PFSK-1 (cell line): ENCODE data around the gene APBA2.

ENCODE experiments used
- SIN3A ChIP-seq: IDR thresholded peaks from 2 replicates; pipeline ENCODE4 v1.6.1; 2012; ENCODE audit warnings: mild to moderate bottlenecking, low read length, moderate library complexity, borderline replicate concordance; ENCODE audit not compliant: insufficient read depth
- TAF1 ChIP-seq: IDR thresholded peaks from 2 replicates; pipeline ENCODE4 v1.6.1; 2012; ENCODE audit warnings: low read length, control low read depth, borderline replicate concordance; ENCODE audit not compliant: insufficient read depth
- TF ChIP-seq, protein P1 (sequence below), 2 experiments: IDR thresholded peaks; 2 replicates each; pipeline versions ENCODE4 v1.6.1 to v1.8.0; 2011 to 2012; ENCODE audit warnings: low read depth in 2 of 2, low read length in 2 of 2, control low read depth in 1 of 2, inconsistent platforms in 1 of 2, mild to moderate bottlenecking in 1 of 2, moderate library complexity in 1 of 2; ENCODE audit not compliant: insufficient read depth in 1 of 2

DNA sequence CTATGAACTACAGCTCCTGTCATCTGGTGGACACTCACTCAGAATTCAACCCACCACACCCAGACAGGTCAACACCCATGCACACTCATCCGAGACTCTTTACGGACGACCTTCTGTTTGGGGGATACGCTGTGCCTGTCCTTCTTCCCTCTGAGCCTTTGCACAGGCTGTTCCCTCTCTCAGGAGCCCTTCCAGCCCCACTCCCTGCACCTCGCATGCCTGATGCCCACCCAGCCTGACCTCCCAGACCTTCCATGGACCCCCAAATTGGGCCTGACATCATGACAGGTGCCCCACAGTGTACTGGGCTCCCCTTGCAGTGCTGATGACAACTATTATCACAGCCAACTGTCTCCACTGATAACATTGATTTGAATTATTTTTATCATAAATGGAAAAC is 248.0 kb downstream of the APBA2 start:
- TF ChIP-seq TAF1, result no peak
- TF ChIP-seq, protein P1, sequence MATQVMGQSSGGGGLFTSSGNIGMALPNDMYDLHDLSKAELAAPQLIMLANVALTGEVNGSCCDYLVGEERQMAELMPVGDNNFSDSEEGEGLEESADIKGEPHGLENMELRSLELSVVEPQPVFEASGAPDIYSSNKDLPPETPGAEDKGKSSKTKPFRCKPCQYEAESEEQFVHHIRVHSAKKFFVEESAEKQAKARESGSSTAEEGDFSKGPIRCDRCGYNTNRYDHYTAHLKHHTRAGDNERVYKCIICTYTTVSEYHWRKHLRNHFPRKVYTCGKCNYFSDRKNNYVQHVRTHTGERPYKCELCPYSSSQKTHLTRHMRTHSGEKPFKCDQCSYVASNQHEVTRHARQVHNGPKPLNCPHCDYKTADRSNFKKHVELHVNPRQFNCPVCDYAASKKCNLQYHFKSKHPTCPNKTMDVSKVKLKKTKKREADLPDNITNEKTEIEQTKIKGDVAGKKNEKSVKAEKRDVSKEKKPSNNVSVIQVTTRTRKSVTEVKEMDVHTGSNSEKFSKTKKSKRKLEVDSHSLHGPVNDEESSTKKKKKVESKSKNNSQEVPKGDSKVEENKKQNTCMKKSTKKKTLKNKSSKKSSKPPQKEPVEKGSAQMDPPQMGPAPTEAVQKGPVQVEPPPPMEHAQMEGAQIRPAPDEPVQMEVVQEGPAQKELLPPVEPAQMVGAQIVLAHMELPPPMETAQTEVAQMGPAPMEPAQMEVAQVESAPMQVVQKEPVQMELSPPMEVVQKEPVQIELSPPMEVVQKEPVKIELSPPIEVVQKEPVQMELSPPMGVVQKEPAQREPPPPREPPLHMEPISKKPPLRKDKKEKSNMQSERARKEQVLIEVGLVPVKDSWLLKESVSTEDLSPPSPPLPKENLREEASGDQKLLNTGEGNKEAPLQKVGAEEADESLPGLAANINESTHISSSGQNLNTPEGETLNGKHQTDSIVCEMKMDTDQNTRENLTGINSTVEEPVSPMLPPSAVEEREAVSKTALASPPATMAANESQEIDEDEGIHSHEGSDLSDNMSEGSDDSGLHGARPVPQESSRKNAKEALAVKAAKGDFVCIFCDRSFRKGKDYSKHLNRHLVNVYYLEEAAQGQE (IDR thresholded peaks at IDR 0.05; ENCODE audit: insufficient read depth in 1 of 2, low read depth in 2 of 2, low read length in 2 of 2), result no peak
- no peak for TF ChIP-seq SIN3A
